GM12878 (cell line): ENCODE data around the gene HTATIP2. TPM values are rescaled to one million over a fixed set of nuclear protein-coding genes. Genes with fewer than 3 reads are reported as not detected.

Experiments used
- BCL3 ChIP-seq: IDR thresholded peaks from 2 replicates; pipeline ENCODE4 v1.6.1; 2011; ENCODE audit warnings: borderline replicate concordance, low read depth, mild to moderate bottlenecking, moderate library complexity, low read length; ENCODE audit not compliant: insufficient read depth, poor library complexity, severe bottlenecking
- EED ChIP-seq: sonication (generic); IDR thresholded peaks from 2 replicates; pipeline ENCODE4 v1.6.1; 2016; ENCODE audit warnings: antibody characterized with exemption, low read depth
- KLF5 ChIP-seq: fragments of 450-650 bp; IDR thresholded peaks from 2 replicates; pipeline ENCODE4 v1.6.1; 2014; ENCODE audit warnings: mild to moderate bottlenecking; ENCODE audit not compliant: partially characterized antibody
- MTA2 ChIP-seq: fragments of 450-650 bp; IDR thresholded peaks from 2 replicates; pipeline ENCODE4 v1.6.1; 2016; ENCODE audit warnings: low read depth, mild to moderate bottlenecking, moderate library complexity
- PAX5 ChIP-seq: IDR thresholded peaks from 2 replicates; pipeline ENCODE4 v1.6.1; 2011; ENCODE audit warnings: low read depth, low read length, borderline replicate concordance
- REST ChIP-seq: IDR thresholded peaks from 2 replicates; pipeline ENCODE4 v1.6.1; 2012; ENCODE audit warnings: mild to moderate bottlenecking, low read depth, low read length
- SPI1 ChIP-seq: IDR thresholded peaks from 2 replicates; pipeline ENCODE4 v1.6.1; 2011; ENCODE audit warnings: low read depth, mild to moderate bottlenecking, low read length, moderate library complexity, borderline replicate concordance; ENCODE audit not compliant: insufficient read depth
- STAT1 ChIP-seq: fragments of 450-650 bp; conservative IDR thresholded peaks from 2 replicates; pipeline ENCODE4 v1.6.1; 2014; ENCODE audit warnings: antibody characterized with exemption, mild to moderate bottlenecking
- polyA plus RNA-seq, 11 experiments: library from polyadenylated mRNA; depleted of rRNA in 4 of 11; unstranded in 6 of 11; stranded (reverse) in 5 of 11; fragments of >200 nt; fragmentation: Nextera tagmentation in 4 of 11; fragmentation: Illumina TruSeq in 1 of 11; extraction: Ambion mirVana in 4 of 11; extraction: Trizol in 1 of 11; gene quantifications; 1 replicate in 1 of 11; 2 replicates in 10 of 11; pipeline versions ENCODE4 v1.2.1 to v1.2.3, GENCODE V29; 2011 to 2016; ENCODE audit warnings: inconsistent platforms in 2 of 11, missing spikeins in 2 of 11, low read depth in 1 of 11
- total RNA-seq, 4 experiments: library from RNA; depleted of rRNA in 3 of 4; stranded (reverse); fragments of >200 nt in 3 of 4; fragmentation: Illumina TruSeq in 1 of 4; extraction: Trizol in 1 of 4; gene quantifications; 2 replicates each; pipeline versions ENCODE4 v1.2.1 to v1.2.3, GENCODE V29; 2013 to 2021
- TF ChIP-seq, protein P1 (sequence below): IDR thresholded peaks from 2 replicates; pipeline ENCODE4 v1.6.1; 2012; ENCODE audit warnings: low read depth, low read length, improper control_type of control experiment
- TF ChIP-seq, protein P2 (sequence below): fragments of 450-650 bp; IDR thresholded peaks from 2 replicates; pipeline ENCODE4 v1.6.1; 2017; ENCODE audit warnings: borderline replicate concordance
- TF ChIP-seq, protein P3 (sequence below): IDR thresholded peaks from 2 replicates; pipeline ENCODE4 v1.6.1; 2011; ENCODE audit warnings: low read depth, low read length, improper control_type of control experiment, borderline replicate concordance

HTATIP2 gene
- total and polyA plus RNA-seq, 10 of the 15 experiments (the other 5 are each of a cell fraction or from before 2014, with no cell fraction given) = 25.4 to 58.5 (median 42.2) TPM

DNA sequence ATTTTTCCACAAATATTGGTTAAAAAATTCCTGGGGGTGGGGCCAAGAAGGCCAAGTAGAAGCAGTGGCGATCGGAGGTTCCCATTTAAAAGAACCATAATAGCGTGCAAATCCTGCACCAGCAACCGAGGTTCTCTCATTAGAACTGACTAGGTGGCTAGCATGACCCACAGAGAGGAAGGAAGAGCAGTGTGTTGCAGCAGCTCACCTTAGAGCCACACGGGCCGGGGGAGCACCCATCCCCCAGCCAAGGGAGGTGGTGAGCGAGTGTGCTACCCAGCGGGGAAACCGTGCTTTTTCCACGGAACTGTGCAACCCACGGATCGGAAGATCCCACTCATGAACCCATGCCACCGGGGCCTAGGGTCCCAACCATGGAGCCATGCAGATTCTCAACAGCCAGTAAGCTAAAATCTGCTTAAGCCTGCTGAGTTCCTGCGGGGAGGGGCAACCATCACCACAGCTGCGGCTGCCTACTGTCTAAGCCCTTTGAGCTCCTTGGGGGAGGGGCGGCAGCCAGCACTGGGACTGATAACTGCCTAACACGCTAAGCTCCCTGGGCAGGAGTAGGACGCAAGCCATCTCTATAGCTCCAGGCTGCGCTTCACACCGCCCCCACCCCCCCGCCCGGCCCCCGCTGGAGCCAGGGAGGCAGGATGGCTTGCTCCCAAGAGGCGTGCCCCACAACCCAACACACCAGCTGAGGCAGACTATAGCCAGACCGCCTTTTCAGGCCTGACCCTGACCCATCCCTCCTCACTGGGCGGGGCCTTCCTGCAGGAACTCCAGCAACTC is 21.0 kb upstream of the HTATIP2 start (continued):
- TF ChIP-seq, protein P1, sequence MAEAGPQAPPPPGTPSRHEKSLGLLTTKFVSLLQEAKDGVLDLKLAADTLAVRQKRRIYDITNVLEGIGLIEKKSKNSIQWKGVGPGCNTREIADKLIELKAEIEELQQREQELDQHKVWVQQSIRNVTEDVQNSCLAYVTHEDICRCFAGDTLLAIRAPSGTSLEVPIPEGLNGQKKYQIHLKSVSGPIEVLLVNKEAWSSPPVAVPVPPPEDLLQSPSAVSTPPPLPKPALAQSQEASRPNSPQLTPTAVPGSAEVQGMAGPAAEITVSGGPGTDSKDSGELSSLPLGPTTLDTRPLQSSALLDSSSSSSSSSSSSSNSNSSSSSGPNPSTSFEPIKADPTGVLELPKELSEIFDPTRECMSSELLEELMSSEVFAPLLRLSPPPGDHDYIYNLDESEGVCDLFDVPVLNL = no peak
- TF ChIP-seq SPI1 (no peak), BCL3 (no peak), KLF5 (no peak), STAT1 (no peak), MTA2 (no peak), REST (no peak), PAX5 (no peak), EED (no peak)
- TF ChIP-seq, protein P2, sequence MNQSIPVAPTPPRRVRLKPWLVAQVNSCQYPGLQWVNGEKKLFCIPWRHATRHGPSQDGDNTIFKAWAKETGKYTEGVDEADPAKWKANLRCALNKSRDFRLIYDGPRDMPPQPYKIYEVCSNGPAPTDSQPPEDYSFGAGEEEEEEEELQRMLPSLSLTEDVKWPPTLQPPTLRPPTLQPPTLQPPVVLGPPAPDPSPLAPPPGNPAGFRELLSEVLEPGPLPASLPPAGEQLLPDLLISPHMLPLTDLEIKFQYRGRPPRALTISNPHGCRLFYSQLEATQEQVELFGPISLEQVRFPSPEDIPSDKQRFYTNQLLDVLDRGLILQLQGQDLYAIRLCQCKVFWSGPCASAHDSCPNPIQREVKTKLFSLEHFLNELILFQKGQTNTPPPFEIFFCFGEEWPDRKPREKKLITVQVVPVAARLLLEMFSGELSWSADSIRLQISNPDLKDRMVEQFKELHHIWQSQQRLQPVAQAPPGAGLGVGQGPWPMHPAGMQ = no peak
- TF ChIP-seq, protein P3, sequence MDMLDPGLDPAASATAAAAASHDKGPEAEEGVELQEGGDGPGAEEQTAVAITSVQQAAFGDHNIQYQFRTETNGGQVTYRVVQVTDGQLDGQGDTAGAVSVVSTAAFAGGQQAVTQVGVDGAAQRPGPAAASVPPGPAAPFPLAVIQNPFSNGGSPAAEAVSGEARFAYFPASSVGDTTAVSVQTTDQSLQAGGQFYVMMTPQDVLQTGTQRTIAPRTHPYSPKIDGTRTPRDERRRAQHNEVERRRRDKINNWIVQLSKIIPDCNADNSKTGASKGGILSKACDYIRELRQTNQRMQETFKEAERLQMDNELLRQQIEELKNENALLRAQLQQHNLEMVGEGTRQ = no peak
